K562 treated with DMSO at 1 percent for 48 hours (cell line): ENCODE data around the gene ZNF81. TPM values are rescaled to one million over a fixed set of nuclear protein-coding genes. Genes with fewer than 3 reads are reported as not detected.

Experiments used
- total RNA-seq: library from RNA; unstranded; fragments of 300-600 nt; gene quantifications from 2 replicates; pipeline ENCODE4 v1.2.3, GENCODE V29; 2022; ENCODE audit warnings: low replicate concordance; ENCODE audit errors: extremely low read depth

Gene ZNF81
- total RNA-seq, result not detected in 2 replicates

GRCh38 chrX:47836164-47837072 is at the start of gene ZNF81:
Gene ZNF81 (plus strand): TSS chrX:47836902. CDS start chrX:47846268, 9,366 bp downstream.

Other genes starting within 250 kb of the ZNF81 start
- gene SYN1, start 217.0 kb upstream of the ZNF81 start, total RNA-seq, result not detected in 2 replicates
- gene CFP, start 207.0 kb upstream of the ZNF81 start, total RNA-seq, result not detected in 2 replicates
- gene ELK1, start 186.3 kb upstream of the ZNF81 start, total RNA-seq, result not detected in 2 replicates
- 1,465 TPM in 1 of 2 replicates, not detected in the other for gene UXT, start 177.7 kb upstream of the ZNF81 start, total RNA-seq
- gene ZNF182, start 167.1 kb downstream of the ZNF81 start, total RNA-seq, result not detected in 2 replicates
- gene SPACA5, start 170.1 kb downstream of the ZNF81 start, total RNA-seq, result not detected in 2 replicates
- not detected in 2 replicates for gene ZNF630, start 234.7 kb downstream of the ZNF81 start, total RNA-seq